ENCODE data around the gene FXN.

FXN gene

GRCh38 chr9:69141851-69142250 is 106.3 kb downstream of the FXN start:
- DNase-seq (ENCODE audit: low read depth): no peak

GRCh38 chr9:69143291-69143690 is 107.7 kb downstream of the FXN start:
- peak; percentile 32 for DNase-seq (ENCODE audit: low read depth)

- peak; percentile 32 for DNase-seq (ENCODE audit: low read depth)
Measured at GRCh38 chr9:69145144-69145715, 109.7 kb downstream of the FXN start.

GRCh38 chr9:69147041-69147834 is 111.7 kb downstream of the FXN start:
- DNase-seq (ENCODE audit: low read depth): no peak

GRCh38 chr9:69149321-69149807 is 113.8 kb downstream of the FXN start:
- DNase-seq (ENCODE audit: low read depth): peak; percentile 88

Measured in amniotic epithelial cell (primary cell).